H1 (cell line): ENCODE data around the gene UQCR10. TPM values are rescaled to one million over a fixed set of nuclear protein-coding genes. Genes with fewer than 3 reads are reported as not detected.

Source experiments
- CTCF ChIA-PET: fragments of 300-600 bp; sonication (Branson Sonifier 250); formaldehyde crosslinking; loops from one replicate; lab custom pipeline; 2021; ENCODE audit not compliant: partially characterized antibody; lab: Charles Lee
- POLR2A ChIA-PET: fragments of 300-600 bp; sonication (Branson Sonifier 250); formaldehyde crosslinking; loops from one replicate; lab custom pipeline; 2021; ENCODE audit warnings: inconsistent platforms; ENCODE audit not compliant: partially characterized antibody; lab: Charles Lee
- DNase-seq, 2 experiments: peaks; one replicate each; pipeline versions ENCODE4 v3.0.0 to v3.0.0-alpha.2; 2010 to 2022; ENCODE audit warnings: low spot score in 2 of 2, low read depth in 1 of 2, mixed read lengths in 1 of 2
- FAIRE-seq: peaks from 2 replicates; lab custom pipeline; 2011; peaks lifted over from hg19 to GRCh38; lab: Jason Lieb, UNC
- H2AFZ ChIP-seq: 2 replicates; pipeline ENCODE4 v1.8.1; 2012; ENCODE audit warnings: low read length, inconsistent platforms
- H2AK5ac ChIP-seq: 2 replicates; pipeline ENCODE4 v1.6.1; 2013; ENCODE audit warnings: low read depth, low read length
- H2BK120ac ChIP-seq: replicated peaks from 2 replicates; pipeline ENCODE3; 2013; ENCODE audit warnings: low read depth, low read length, inconsistent platforms
- H2BK12ac ChIP-seq: 2 replicates; pipeline ENCODE4 v1.6.1; 2013; ENCODE audit warnings: low read depth, low read length
- H2BK15ac ChIP-seq: 2 replicates; pipeline ENCODE4 v1.6.1; 2013; ENCODE audit warnings: low read length
- H2BK20ac ChIP-seq: 2 replicates; pipeline ENCODE4 v1.6.1; 2013; ENCODE audit warnings: low read length
- H2BK5ac ChIP-seq: 2 replicates; pipeline ENCODE4 v1.6.1; 2013; ENCODE audit warnings: low read depth, low read length
- H3K14ac ChIP-seq: 2 replicates; pipeline ENCODE4 v1.6.1; 2013; ENCODE audit warnings: inconsistent platforms; ENCODE audit not compliant: insufficient read length
- H3K18ac ChIP-seq: 2 replicates; pipeline ENCODE4 v1.6.1; 2013; ENCODE audit warnings: low read length; ENCODE audit errors: extremely low read depth
- H3K23ac ChIP-seq: 2 replicates; pipeline ENCODE4 v1.6.1; 2013; ENCODE audit warnings: inconsistent platforms; ENCODE audit not compliant: insufficient read length
- H3K23me2 ChIP-seq: 2 replicates; pipeline ENCODE4 v1.6.1; 2013; ENCODE audit warnings: low read depth, low read length
- H3K27ac ChIP-seq: 2 replicates; pipeline ENCODE4 v1.6.1; 2011; ENCODE audit warnings: low read depth, low read length, inconsistent platforms
- H3K27me3 ChIP-seq, 4 experiments: replicated peaks in 1 of 4; 1 replicate in 1 of 4; 2 replicates in 3 of 4; pipeline versions ENCODE4 v1.6.1 to v1.8.1; 2011 to 2013; ENCODE audit warnings: low read length in 3 of 4, mild to moderate bottlenecking in 3 of 4, inconsistent platforms in 2 of 4, mixed read lengths in 2 of 4, moderate library complexity in 1 of 4; ENCODE audit not compliant: control insufficient read depth in 3 of 4, insufficient read depth in 3 of 4; ENCODE audit errors: extremely low read depth in 1 of 4
- H3K36me3 ChIP-seq, 4 experiments: 2 replicates each; pipeline versions ENCODE4 v1.6.1 to v1.8.1; 2011 to 2013; ENCODE audit warnings: mild to moderate bottlenecking in 4 of 4, low read length in 3 of 4, moderate library complexity in 2 of 4, control low read depth in 1 of 4, inconsistent platforms in 1 of 4; ENCODE audit not compliant: insufficient read depth in 4 of 4, control insufficient read depth in 2 of 4
- H3K4ac ChIP-seq: replicated peaks from 2 replicates; pipeline ENCODE3; 2013; ENCODE audit warnings: low read length, low read depth, mixed read lengths, inconsistent platforms; ENCODE audit not compliant: insufficient read length
- H3K4me1 ChIP-seq, 4 experiments: replicated peaks in 1 of 4; 1 replicate in 1 of 4; 2 replicates in 3 of 4; pipeline versions ENCODE4 v1.6.1 to v1.8.1; 2011 to 2013; ENCODE audit warnings: low read length in 3 of 4, inconsistent platforms in 2 of 4, mixed read lengths in 1 of 4; ENCODE audit not compliant: insufficient read depth in 4 of 4, control insufficient read depth in 3 of 4
- H3K4me2 ChIP-seq, 2 experiments: 2 replicates each; pipeline versions ENCODE4 v1.6.1 to v1.8.1; 2011 to 2013; ENCODE audit warnings: low read depth in 2 of 2, low read length in 2 of 2, control low read depth in 1 of 2, inconsistent platforms in 1 of 2, mild to moderate bottlenecking in 1 of 2; ENCODE audit not compliant: insufficient read depth in 1 of 2
- H3K4me3 ChIP-seq, 4 experiments: fragments of 200-600, 300-600 bp in 1 of 4; sonication (generic), shearing (Covaris generic), sonication (Bioruptor Twin) in 1 of 4; 2 replicates each; pipeline versions ENCODE4 v1.5.1 to v1.8.1; 2011 to 2016; ENCODE audit warnings: low read length in 4 of 4, low read depth in 3 of 4, control low read depth in 2 of 4, inconsistent platforms in 2 of 4, mild to moderate bottlenecking in 2 of 4, mixed read lengths in 1 of 4, moderate library complexity in 1 of 4; ENCODE audit not compliant: insufficient read depth in 2 of 4; ENCODE audit errors: extremely low read depth in 1 of 4
- H3K56ac ChIP-seq: replicated peaks from 2 replicates; pipeline ENCODE3; 2013; ENCODE audit warnings: low read depth, mild to moderate bottlenecking, mixed read lengths, low read length, inconsistent platforms; ENCODE audit not compliant: insufficient read length
- H3K79me1 ChIP-seq: 2 replicates; pipeline ENCODE4 v1.6.1; 2013; ENCODE audit warnings: low read depth, low read length, control low read depth
- H3K79me2 ChIP-seq, 2 experiments: 2 replicates each; pipeline versions ENCODE4 v1.6.1 to v1.8.1; 2012 to 2013; ENCODE audit warnings: low read length in 2 of 2, mild to moderate bottlenecking in 2 of 2, inconsistent platforms in 1 of 2; ENCODE audit not compliant: insufficient read depth in 2 of 2, control insufficient read depth in 1 of 2
- H3K9ac ChIP-seq, 4 experiments: replicated peaks in 1 of 4; 1 replicate in 1 of 4; 2 replicates in 3 of 4; pipeline versions ENCODE4 v1.6.1 to v1.8.1; 2011 to 2013; ENCODE audit warnings: low read depth in 3 of 4, low read length in 3 of 4, control low read depth in 2 of 4, mild to moderate bottlenecking in 2 of 4, moderate library complexity in 2 of 4, inconsistent platforms in 1 of 4; ENCODE audit errors: extremely low read depth in 1 of 4
- H3K9me3 ChIP-seq, 2 experiments: 2 replicates each; pipeline versions ENCODE4 v1.6.1 to v1.8.1; 2012 to 2013; ENCODE audit warnings: mild to moderate bottlenecking in 2 of 2, moderate library complexity in 2 of 2, control low read depth in 1 of 2, inconsistent platforms in 1 of 2, low read depth in 1 of 2, low read length in 1 of 2, mixed read lengths in 1 of 2; ENCODE audit not compliant: insufficient read depth in 2 of 2
- H4K20me1 ChIP-seq, 2 experiments: replicated peaks in 1 of 2; 2 replicates each; pipeline versions ENCODE3 to v1.8.1; 2011 to 2013; ENCODE audit warnings: inconsistent platforms in 2 of 2, low read length in 2 of 2, mild to moderate bottlenecking in 1 of 2; ENCODE audit not compliant: insufficient read depth in 2 of 2, control insufficient read depth in 1 of 2
- H4K5ac ChIP-seq: 2 replicates; pipeline ENCODE4 v1.6.1; 2013; ENCODE audit warnings: low read length, low read depth, mixed read lengths, inconsistent platforms; ENCODE audit not compliant: insufficient read length
- H4K8ac ChIP-seq: 2 replicates; pipeline ENCODE4 v1.8.0; 2013; ENCODE audit warnings: mild to moderate bottlenecking, moderate library complexity, low read length, inconsistent platforms; ENCODE audit not compliant: insufficient read depth; ENCODE audit errors: extremely low read depth
- H4K91ac ChIP-seq: replicated peaks from 2 replicates; pipeline ENCODE3; 2013; ENCODE audit warnings: low read length, mixed read lengths, inconsistent platforms; ENCODE audit not compliant: insufficient read length
- CEBPB ChIP-seq: IDR thresholded peaks from 2 replicates; pipeline ENCODE4 v1.6.1; 2012; ENCODE audit warnings: low read depth, low read length
- CREB1 ChIP-seq: IDR thresholded peaks from 2 replicates; pipeline ENCODE4 v1.6.1; 2012; ENCODE audit warnings: inconsistent platforms
- CTBP2 ChIP-seq: IDR thresholded peaks from 2 replicates; pipeline ENCODE4 v1.7.0; 2011; ENCODE audit warnings: borderline replicate concordance, mild to moderate bottlenecking, moderate library complexity, mixed read lengths, low read length; ENCODE audit not compliant: insufficient read depth, insufficient read length
- JUND ChIP-seq: IDR thresholded peaks from 2 replicates; pipeline ENCODE4 v1.6.1; 2011; ENCODE audit warnings: mild to moderate bottlenecking, improper control_type of control experiment, low read length
- NANOG ChIP-seq: IDR thresholded peaks from 2 replicates; pipeline ENCODE4 v1.6.1; 2011; ENCODE audit warnings: low read length, low read depth, mild to moderate bottlenecking, inconsistent platforms; ENCODE audit not compliant: insufficient read depth, poor library complexity, severe bottlenecking
- PHF8 ChIP-seq: fragments of 200-600 bp; sonication (generic); conservative IDR thresholded peaks from 2 replicates; pipeline ENCODE4 v1.7.1; 2012; ENCODE audit warnings: low read depth, mild to moderate bottlenecking, inconsistent platforms, low read length, moderate library complexity
- POLR2AphosphoS5 ChIP-seq: IDR thresholded peaks from 2 replicates; pipeline ENCODE4 v1.6.1; 2011; ENCODE audit warnings: low read depth, low read length
- RAD21 ChIP-seq, 2 experiments: IDR thresholded peaks in 1 of 2; conservative IDR thresholded peaks in 1 of 2; 2 replicates each; pipeline ENCODE4 v1.6.1; 2011; ENCODE audit warnings: low read depth in 2 of 2, low read length in 2 of 2, improper control_type of control experiment in 1 of 2, inconsistent platforms in 1 of 2, mild to moderate bottlenecking in 1 of 2, moderate library complexity in 1 of 2
- RXRA ChIP-seq: IDR thresholded peaks from 2 replicates; pipeline ENCODE4 v1.6.1; 2011; ENCODE audit warnings: low read depth, mild to moderate bottlenecking, low read length, moderate library complexity; ENCODE audit not compliant: insufficient read depth
- TAF7 ChIP-seq: optimal IDR thresholded peaks from 2 replicates; pipeline ENCODE3; 2011; ENCODE audit warnings: low read depth, mild to moderate bottlenecking, inconsistent platforms, low read length, moderate library complexity, borderline replicate concordance
- YY1 ChIP-seq: IDR thresholded peaks from 2 replicates; pipeline ENCODE4 v1.6.1; 2011; ENCODE audit warnings: low read depth, mild to moderate bottlenecking, low read length
- ZNF274 ChIP-seq: IDR thresholded peaks from 2 replicates; pipeline ENCODE4 v1.7.0; 2012; ENCODE audit warnings: low read length, borderline replicate concordance; ENCODE audit errors: extremely low read depth
- WGBS, 2 experiments: shearing (Covaris generic) in 1 of 2; methylation state at CpG; one replicate each; pipeline versions ENCODE4 v1.1.6 to v1.1.7; 2013 to 2015; ENCODE audit warnings: low lambda C conversion rate in 2 of 2, mixed read lengths in 2 of 2, inconsistent platforms in 1 of 2, low coverage in 1 of 2, missing lambda C conversion rate in 1 of 2; ENCODE audit not compliant: insufficient replicate concordance in 2 of 2, insufficient coverage in 1 of 2, insufficient read length in 1 of 2; ENCODE audit errors: extremely low coverage in 1 of 2, missing lambda C conversion rate in 1 of 2; 5-methylcytosine and 5-hydroxymethylcytosine counted together
- polyA plus RNA-seq, 7 experiments: library from polyadenylated mRNA; depleted of rRNA in 3 of 7; stranded (reverse) in 5 of 7; unstranded in 2 of 7; fragments of >200 nt in 5 of 7; fragments of 200-250 nt in 2 of 7; gene quantifications; 1 replicate in 5 of 7; 2 replicates in 1 of 7; 4 replicates in 1 of 7; pipeline versions ENCODE4 v1.2.1 to v1.2.3, GENCODE V29; 2011 to 2013; ENCODE audit warnings: missing spikeins in 2 of 7, mixed read lengths in 2 of 7
- total RNA-seq: library from RNA; stranded (reverse); fragmentation: NEBNext Ultra II Directional; extraction: Animal tissue kit (Norgen Biotek cat#: 25700); gene quantifications from 2 replicates; pipeline ENCODE4 v1.2.1, GENCODE V29; 2021
- TF ChIP-seq, protein P1 (sequence below): IDR thresholded peaks from 2 replicates; pipeline ENCODE4 v1.6.1; 2011; ENCODE audit warnings: low read length, improper control_type of control experiment

Gene UQCR10
- total and polyA plus RNA-seq, 2 of the 8 experiments (the other 6 are each of a cell fraction or from before 2014, with no cell fraction given) = 102 to 260 TPM

DNA sequence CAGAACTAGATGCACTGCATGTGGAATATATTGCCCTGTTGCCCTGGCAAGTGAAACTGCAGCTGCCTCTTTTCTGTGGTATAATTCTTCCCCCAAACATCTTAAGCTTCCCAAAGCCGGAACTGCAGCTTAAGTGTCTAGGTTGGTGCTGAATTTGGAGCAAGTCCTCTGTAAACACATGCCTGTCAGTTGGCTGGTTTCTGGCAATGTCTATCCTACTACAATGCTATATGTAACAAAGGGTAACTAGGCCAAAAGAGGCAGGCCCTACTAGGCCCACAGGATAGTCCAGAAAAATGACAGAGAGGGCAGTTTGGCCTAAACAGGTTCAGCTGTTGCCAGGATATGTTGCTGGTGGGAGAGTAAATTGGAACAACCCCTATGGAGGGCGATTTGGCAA, 43.0 kb downstream of the UQCR10 start:
- 78% methylated on average over 2 of the region's 2 CpGs; no CpG with 5 or more reads in 1 of the 2 experiments for WGBS, 2 experiments
- H3K23me2 ChIP-seq = no peaks in the 10 kb centered on the region
- no peak for TF ChIP-seq YY1
- no peak for TF ChIP-seq PHF8
- no peak for TF ChIP-seq CTBP2
- TF ChIP-seq RXRA = no peak
- TF ChIP-seq TAF7 = no peak
- no peak for TF ChIP-seq CEBPB
- TF ChIP-seq NANOG = no peak
- no peak for TF ChIP-seq ZNF274
- TF ChIP-seq CREB1 = no peak
- no peak for TF ChIP-seq POLR2AphosphoS5
- no peak for TF ChIP-seq RAD21 (IDR thresholded peaks at IDR 0.05 in 1 of 2, conservative IDR thresholded peaks at IDR 0.05 in 1 of 2; ENCODE audit: low read depth in 2 of 2, low read length in 2 of 2)
- TF ChIP-seq, protein P1, sequence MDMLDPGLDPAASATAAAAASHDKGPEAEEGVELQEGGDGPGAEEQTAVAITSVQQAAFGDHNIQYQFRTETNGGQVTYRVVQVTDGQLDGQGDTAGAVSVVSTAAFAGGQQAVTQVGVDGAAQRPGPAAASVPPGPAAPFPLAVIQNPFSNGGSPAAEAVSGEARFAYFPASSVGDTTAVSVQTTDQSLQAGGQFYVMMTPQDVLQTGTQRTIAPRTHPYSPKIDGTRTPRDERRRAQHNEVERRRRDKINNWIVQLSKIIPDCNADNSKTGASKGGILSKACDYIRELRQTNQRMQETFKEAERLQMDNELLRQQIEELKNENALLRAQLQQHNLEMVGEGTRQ = no peak
- TF ChIP-seq JUND = no peak

More for the DNA sequence above, 43.0 kb downstream of the UQCR10 start:
- Histone ChIP-seq H3K79me1 (no peaks in the 10 kb centered on the region), H4K91ac (no peak overlapping the region), H3K56ac (no peak overlapping the region), H2BK12ac (no peak overlapping the region), H3K36me3 (peaks cover 16 to 48% (median 32%) of the 10 kb centered on the region in 4 experiments; a peak in 6 of 8 replicates), H3K9ac (no peak overlapping the region), H2AK5ac (no peak overlapping the region), H3K4me1 (no peaks in the 10 kb centered on the region), H4K5ac (no peak overlapping the region), H3K18ac (no peak overlapping the region), H3K27me3 (no peaks in the 10 kb centered on the region), H2BK120ac (no peak overlapping the region), H3K4ac (no peak overlapping the region), H3K4me2 (no peak overlapping the region), H3K9me3 (no peaks in the 10 kb centered on the region), H2BK15ac (no peak overlapping the region), H4K8ac (no peak overlapping the region), H4K20me1 (peaks cover 0 to 2% of the 10 kb centered on the region in 2 experiments), H2AFZ (no peak overlapping the region), H2BK5ac (no peak overlapping the region), H3K79me2 (no peaks in the 10 kb centered on the region), H3K23ac (no peak overlapping the region), H3K27ac (no peak overlapping the region), H2BK20ac (no peak overlapping the region), H3K4me3 (no peak overlapping the region), H3K14ac (no peak overlapping the region)
- no peak for DNase-seq
- ChIA-PET POLR2A (interaction anchor here (0.6 kb wide), 1 partner anchor 44 kb away, joined by 3 read pairs; no protein-coding TSS in a partner anchor), CTCF (interaction anchor here (0.8 kb wide), 1 partner anchor 194 kb away, joined by 3 read pairs; no protein-coding TSS in a partner anchor)
- no peak for FAIRE-seq
